Endothelial cell (in vitro differentiated cells): ENCODE results near the gene XYLT1. TPM values are rescaled to one million over a fixed set of nuclear protein-coding genes. Genes with fewer than 3 reads are reported as not detected.

Source experiments
- DNase-seq: peaks from one replicate; pipeline ENCODE4 v3.0.0; 2021; ENCODE audit warnings: low spot score
- H3K27ac Mint-ChIP-seq: one replicate; pipeline ENCODE4 v1.8.0; 2021; ENCODE audit warnings: mixed read lengths, inconsistent platforms; ENCODE audit not compliant: unreplicated experiment
- H3K27me3 Mint-ChIP-seq: one replicate; pipeline ENCODE4 v1.8.0; 2021; ENCODE audit warnings: mild to moderate bottlenecking, moderate library complexity, mixed read lengths, inconsistent platforms; ENCODE audit not compliant: unreplicated experiment
- H3K36me3 Mint-ChIP-seq: one replicate; pipeline ENCODE4 v1.8.0; 2021; ENCODE audit warnings: mild to moderate bottlenecking, low read depth, mixed read lengths, inconsistent platforms; ENCODE audit not compliant: unreplicated experiment
- H3K4me1 Mint-ChIP-seq: one replicate; pipeline ENCODE4 v1.8.0; 2021; ENCODE audit warnings: mild to moderate bottlenecking, mixed read lengths, inconsistent platforms; ENCODE audit not compliant: unreplicated experiment
- H3K4me3 Mint-ChIP-seq: one replicate; pipeline ENCODE4 v1.8.0; 2021; ENCODE audit warnings: mild to moderate bottlenecking, mixed read lengths, inconsistent platforms; ENCODE audit not compliant: unreplicated experiment
- H3K9me3 Mint-ChIP-seq: one replicate; pipeline ENCODE4 v1.8.0; 2021; ENCODE audit warnings: mixed read lengths, inconsistent platforms; ENCODE audit not compliant: unreplicated experiment
- total RNA-seq: library from RNA; stranded (reverse); fragmentation: NEBNext Ultra II Directional; extraction: Animal tissue kit (Norgen Biotek cat#: 25700); gene quantifications from one replicate; pipeline ENCODE4 v1.2.1, GENCODE V29; 2021; ENCODE audit not compliant: unreplicated experiment
- TF ChIP-seq, protein P1 (sequence below): fragments of 200-600 bp; sonication (generic); IDR thresholded peaks from one replicate; pipeline ENCODE4 v1.5.0; 2021; ENCODE audit warnings: antibody characterized with exemption; ENCODE audit not compliant: unreplicated experiment

The XYLT1 gene
- total RNA-seq, 1 donor from 2014 or later, result 11.1 TPM

DNA sequence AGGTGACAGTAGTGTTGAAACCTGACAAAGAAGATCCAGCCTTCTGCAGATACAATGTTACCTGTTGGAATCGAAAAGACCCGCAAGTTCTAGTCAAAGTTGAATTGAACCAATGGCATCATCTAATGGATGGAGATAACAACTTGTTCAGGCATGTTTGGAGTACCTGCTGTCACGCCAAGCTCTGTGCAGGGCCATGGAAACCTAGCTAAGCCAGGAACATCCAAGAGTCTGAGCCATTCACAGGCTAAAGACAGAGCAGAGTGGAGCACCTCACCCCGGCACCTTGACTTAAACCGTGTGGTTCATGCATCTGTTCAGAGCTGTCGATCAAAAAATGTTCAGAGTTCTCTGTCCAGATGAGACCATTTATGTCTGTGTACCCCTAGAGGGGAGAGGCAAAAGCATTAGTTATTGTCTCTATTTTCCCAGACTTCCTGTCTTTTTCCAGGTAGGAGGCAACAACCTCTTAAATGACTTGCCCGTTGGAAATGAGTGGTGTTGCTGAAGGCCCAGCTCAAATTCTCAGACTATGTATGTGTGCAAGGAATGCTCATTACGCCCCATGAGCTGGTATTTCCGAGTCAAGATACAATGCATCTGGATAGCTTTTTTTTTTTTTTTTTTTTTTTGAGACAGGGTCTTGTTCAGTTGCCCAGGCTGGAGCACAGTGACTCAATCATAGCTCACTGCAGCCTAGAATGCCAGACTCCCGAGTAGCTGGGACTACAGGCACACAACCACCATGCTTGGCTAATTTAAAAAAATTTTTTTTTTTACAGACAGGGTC is 44.9 kb upstream of the XYLT1 start:
- H3K27ac Mint-ChIP-seq, result no peak overlapping the region
- no peaks in the 10 kb centered on the region for H3K9me3 Mint-ChIP-seq
- peaks cover 2% of the 10 kb centered on the region for H3K27me3 Mint-ChIP-seq
- H3K36me3 Mint-ChIP-seq, result no peaks in the 10 kb centered on the region
- no peaks in the 10 kb centered on the region for H3K4me1 Mint-ChIP-seq
- no peak overlapping the region for H3K4me3 Mint-ChIP-seq
- TF ChIP-seq, protein P1, sequence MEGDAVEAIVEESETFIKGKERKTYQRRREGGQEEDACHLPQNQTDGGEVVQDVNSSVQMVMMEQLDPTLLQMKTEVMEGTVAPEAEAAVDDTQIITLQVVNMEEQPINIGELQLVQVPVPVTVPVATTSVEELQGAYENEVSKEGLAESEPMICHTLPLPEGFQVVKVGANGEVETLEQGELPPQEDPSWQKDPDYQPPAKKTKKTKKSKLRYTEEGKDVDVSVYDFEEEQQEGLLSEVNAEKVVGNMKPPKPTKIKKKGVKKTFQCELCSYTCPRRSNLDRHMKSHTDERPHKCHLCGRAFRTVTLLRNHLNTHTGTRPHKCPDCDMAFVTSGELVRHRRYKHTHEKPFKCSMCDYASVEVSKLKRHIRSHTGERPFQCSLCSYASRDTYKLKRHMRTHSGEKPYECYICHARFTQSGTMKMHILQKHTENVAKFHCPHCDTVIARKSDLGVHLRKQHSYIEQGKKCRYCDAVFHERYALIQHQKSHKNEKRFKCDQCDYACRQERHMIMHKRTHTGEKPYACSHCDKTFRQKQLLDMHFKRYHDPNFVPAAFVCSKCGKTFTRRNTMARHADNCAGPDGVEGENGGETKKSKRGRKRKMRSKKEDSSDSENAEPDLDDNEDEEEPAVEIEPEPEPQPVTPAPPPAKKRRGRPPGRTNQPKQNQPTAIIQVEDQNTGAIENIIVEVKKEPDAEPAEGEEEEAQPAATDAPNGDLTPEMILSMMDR, result no peak
- DNase-seq, result no peak

DNA sequence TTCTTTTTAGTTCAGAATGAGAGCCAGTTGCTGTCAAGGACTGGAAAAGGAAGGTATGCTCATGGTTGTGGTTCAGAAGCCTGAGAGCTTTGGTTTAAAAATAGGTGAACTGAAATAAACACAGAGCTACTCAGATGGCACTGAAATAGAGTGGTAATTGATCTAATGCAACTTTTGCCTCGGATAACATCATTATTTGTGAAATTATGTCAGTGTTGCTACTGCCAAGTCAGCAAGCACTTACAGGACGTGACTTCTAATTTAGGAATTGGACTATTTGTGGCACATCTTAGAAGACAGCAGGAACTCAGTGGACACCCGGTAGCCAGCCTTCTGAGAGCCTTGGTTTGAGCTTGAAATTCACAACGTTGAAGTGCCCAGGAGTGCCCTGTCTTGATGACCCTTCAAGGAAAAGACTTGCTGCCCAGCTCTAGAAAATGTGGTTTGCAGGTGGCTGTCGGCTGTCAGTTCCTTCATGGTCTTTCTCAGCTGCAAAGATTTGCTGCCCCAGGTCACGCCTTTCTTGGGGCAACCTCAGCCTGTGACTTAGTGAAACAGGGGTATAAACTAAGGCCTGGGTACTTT is 42.0 kb upstream of the XYLT1 start:
- TF ChIP-seq, protein P1, result no peak
- Mint-ChIP-seq H3K4me1 (no peaks in the 10 kb centered on the region), H3K4me3 (no peak overlapping the region), H3K27ac (no peak overlapping the region), H3K27me3 (peaks cover 2% of the 10 kb centered on the region), H3K36me3 (no peaks in the 10 kb centered on the region), H3K9me3 (no peaks in the 10 kb centered on the region)
- DNase-seq, result no peak

DNA sequence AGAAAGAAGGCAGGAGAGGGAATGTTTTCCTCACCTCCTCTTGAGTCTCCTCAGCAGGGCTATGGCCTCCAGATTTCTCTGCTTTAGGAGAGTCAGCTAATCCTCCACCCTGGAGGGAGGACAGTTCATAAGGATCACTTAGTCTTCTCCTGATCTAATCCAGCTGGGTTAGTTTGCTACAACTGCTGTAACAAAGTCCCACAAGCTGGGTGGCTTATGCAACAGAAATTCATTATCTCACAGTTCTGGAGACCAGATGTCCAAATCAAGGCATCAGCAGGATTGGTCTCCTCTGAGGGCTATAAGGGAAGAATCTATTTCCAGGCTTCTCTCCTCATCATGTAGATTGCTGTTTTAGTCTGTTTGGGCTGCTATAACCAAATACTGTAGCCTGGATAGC is 40.6 kb upstream of the XYLT1 start:
- TF ChIP-seq, protein P1, result no peak
- DNase-seq, result no peak
- no peak overlapping the region for H3K4me3 Mint-ChIP-seq

DNA sequence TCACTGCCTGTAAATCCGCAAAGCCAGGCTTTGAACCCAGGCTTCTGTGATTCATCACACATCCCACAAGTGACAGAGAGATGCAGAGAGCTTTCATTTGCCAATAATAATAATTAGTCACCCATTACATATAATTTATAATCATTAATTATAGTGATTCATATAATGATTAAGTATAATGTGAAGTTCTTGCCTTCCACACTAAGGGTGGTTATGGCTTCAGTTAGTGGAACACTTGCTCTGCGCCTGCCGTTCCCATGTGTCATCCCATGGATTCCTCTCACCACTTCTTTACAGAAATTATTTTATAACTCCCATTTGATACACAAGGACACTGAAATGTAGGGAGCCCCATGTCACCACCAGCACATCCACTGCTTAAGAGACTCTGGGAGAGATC is 39.8 kb upstream of the XYLT1 start:
- TF ChIP-seq, protein P1, result no peak
- H3K9me3 Mint-ChIP-seq, result peaks cover 4% of the 10 kb centered on the region
- peaks cover 4% of the 10 kb centered on the region for H3K36me3 Mint-ChIP-seq
- DNase-seq, result no peak
- H3K27me3 Mint-ChIP-seq, result peaks cover 2% of the 10 kb centered on the region
- no peak overlapping the region for H3K4me3 Mint-ChIP-seq
- no peak overlapping the region for H3K27ac Mint-ChIP-seq
- no peaks in the 10 kb centered on the region for H3K4me1 Mint-ChIP-seq

More for the DNA sequence above, 40.6 kb upstream of the XYLT1 start:
- Mint-ChIP-seq H3K27ac (no peak overlapping the region), H3K9me3 (peaks cover 4% of the 10 kb centered on the region), H3K4me1 (no peaks in the 10 kb centered on the region), H3K36me3 (peaks cover 4% of the 10 kb centered on the region), H3K27me3 (peaks cover 2% of the 10 kb centered on the region)

DNA sequence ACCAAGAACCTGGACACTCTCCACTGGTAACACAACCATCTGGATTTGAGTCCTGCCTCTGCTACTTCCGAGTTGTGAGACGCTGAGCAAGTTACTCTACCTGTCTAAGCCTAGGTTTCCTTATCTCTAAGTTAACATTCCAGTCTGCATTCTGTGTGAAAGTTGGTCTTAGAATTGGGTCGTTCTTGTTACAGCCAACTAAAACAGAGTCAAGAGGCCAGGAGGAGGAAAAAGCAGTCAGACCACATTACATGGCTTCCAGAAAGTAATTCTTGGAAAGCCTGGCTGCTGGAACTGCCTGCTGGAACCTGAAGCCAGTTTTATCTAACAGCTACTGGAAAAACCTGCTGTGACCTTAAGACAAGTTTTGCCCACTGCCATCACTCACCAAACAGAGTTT is 38.4 kb upstream of the XYLT1 start:
- TF ChIP-seq, protein P1, result no peak
- no peak for DNase-seq
- peaks cover 4% of the 10 kb centered on the region for H3K36me3 Mint-ChIP-seq
- H3K27ac Mint-ChIP-seq, result no peak overlapping the region
- H3K4me3 Mint-ChIP-seq, result no peak overlapping the region
- H3K9me3 Mint-ChIP-seq, result peaks cover 4% of the 10 kb centered on the region
- no peaks in the 10 kb centered on the region for H3K4me1 Mint-ChIP-seq
- no peaks in the 10 kb centered on the region for H3K27me3 Mint-ChIP-seq
